HepG2 (cell line): Measurements from ENCODE around the gene PTPRM. TPM values are rescaled to one million over a fixed set of nuclear protein-coding genes. Genes with fewer than 3 reads are reported as not detected.

Source experiments
- DRAP1 ChIP-seq: IDR thresholded peaks from 2 replicates; pipeline ENCODE4 v1.6.1; 2016; ENCODE audit warnings: missing genetic modification reagents, missing compliant biosample characterization
- ERF ChIP-seq: IDR thresholded peaks from 2 replicates; pipeline ENCODE4 v1.6.1; 2018; ENCODE audit warnings: missing biosample characterization, missing genetic modification reagents
- JUND ChIP-seq: sonication (generic); formaldehyde crosslinking; IDR thresholded peaks from 2 replicates; pipeline ENCODE4 v1.8.0; 2022; ENCODE audit warnings: mild to moderate bottlenecking, missing genetic modification reagents
- KDM1A ChIP-seq: IDR thresholded peaks from 2 replicates; pipeline ENCODE4 v1.6.1; 2016; ENCODE audit warnings: missing compliant biosample characterization
- KLF13 ChIP-seq: sonication (generic); formaldehyde crosslinking; IDR thresholded peaks from 2 replicates; pipeline ENCODE4 v1.4.0; 2020; ENCODE audit warnings: mild to moderate bottlenecking, missing genetic modification reagents
- KLF9 ChIP-seq: IDR thresholded peaks from 2 replicates; pipeline ENCODE4 v1.6.1; 2016; ENCODE audit warnings: low read depth
- MXD4 ChIP-seq: IDR thresholded peaks from 2 replicates; pipeline ENCODE4 v1.6.1; 2016; ENCODE audit warnings: mild to moderate bottlenecking, missing biosample characterization, missing genetic modification reagents
- PHB2 ChIP-seq: fragments of 450-650 bp; IDR thresholded peaks from 2 replicates; pipeline ENCODE4 v1.6.1; 2018; ENCODE audit not compliant: partially characterized antibody
- RCOR2 ChIP-seq: IDR thresholded peaks from 2 replicates; pipeline ENCODE4 v1.6.1; 2016; ENCODE audit warnings: missing biosample characterization, missing genetic modification reagents
- TP53 ChIP-seq: sonication (generic); formaldehyde crosslinking; conservative IDR thresholded peaks from 2 replicates; pipeline ENCODE4 v1.4.0; 2020; ENCODE audit warnings: missing genetic modification reagents
- ZMYM4 ChIP-seq: sonication (generic); formaldehyde crosslinking; IDR thresholded peaks from 2 replicates; pipeline ENCODE4 v1.8.1; 2023; ENCODE audit warnings: mild to moderate bottlenecking, missing genetic modification reagents
- ZNF230 ChIP-seq: sonication (generic); formaldehyde crosslinking; IDR thresholded peaks from 2 replicates; pipeline ENCODE4 v1.4.0; 2020; ENCODE audit warnings: mild to moderate bottlenecking, missing genetic modification reagents
- ZNF274 ChIP-seq: sonication (generic); formaldehyde crosslinking; IDR thresholded peaks from 2 replicates; pipeline ENCODE4 v1.5.1; 2020; ENCODE audit warnings: mild to moderate bottlenecking, missing genetic modification reagents
- ZNF468 ChIP-seq: sonication (generic); formaldehyde crosslinking; IDR thresholded peaks from 2 replicates; pipeline ENCODE4 v1.8.0; 2022; ENCODE audit warnings: mild to moderate bottlenecking, moderate library complexity, missing genetic modification reagents
- ZNF512B ChIP-seq: sonication (generic); formaldehyde crosslinking; IDR thresholded peaks from 2 replicates; pipeline ENCODE4 v1.5.1; 2020; ENCODE audit warnings: missing genetic modification reagents, mild to moderate bottlenecking, borderline replicate concordance
- ZNF557 ChIP-seq: sonication (generic); formaldehyde crosslinking; IDR thresholded peaks from 2 replicates; pipeline ENCODE4 v1.4.0; 2020; ENCODE audit warnings: missing genetic modification reagents
- ZNF792 ChIP-seq: IDR thresholded peaks from 2 replicates; pipeline ENCODE4 v1.6.1; 2016
- ZSCAN9 ChIP-seq: IDR thresholded peaks from 2 replicates; pipeline ENCODE4 v1.6.1; 2016; ENCODE audit warnings: borderline replicate concordance
- polyA plus RNA-seq, 8 experiments: library from polyadenylated mRNA; depleted of rRNA in 3 of 8; stranded (reverse) in 7 of 8; unstranded in 1 of 8; fragments of >200 nt; fragmentation: Illumina TruSeq in 4 of 8; extraction: Trizol in 4 of 8; gene quantifications; 2 replicates each; pipeline versions ENCODE4 v1.2.1 to v1.2.3, GENCODE V29; 2011 to 2016; ENCODE audit warnings: low read depth in 4 of 8, missing spikeins in 1 of 8, mixed read lengths in 1 of 8; ENCODE audit not compliant: insufficient read depth in 1 of 8
- total RNA-seq, 5 experiments: library from RNA; depleted of rRNA; stranded (reverse); fragments of >200 nt; fragmentation: Illumina TruSeq; extraction: Trizol; gene quantifications; 2 replicates each; pipeline ENCODE4 v1.2.3, GENCODE V29; 2016; ENCODE audit warnings: low read depth in 1 of 5
- TF ChIP-seq, protein P1 (sequence below): sonication (generic); formaldehyde crosslinking; IDR thresholded peaks from 2 replicates; pipeline ENCODE4 v1.4.0; 2020; ENCODE audit warnings: missing genetic modification reagents
- TF ChIP-seq, protein P2 (sequence below): sonication (generic); formaldehyde crosslinking; conservative IDR thresholded peaks from 2 replicates; pipeline ENCODE4 v1.4.0; 2020; ENCODE audit warnings: mild to moderate bottlenecking, missing genetic modification reagents, moderate library complexity
- TF ChIP-seq, protein P3 (sequence below): sonication (generic); formaldehyde crosslinking; IDR thresholded peaks from 2 replicates; pipeline ENCODE4 v1.4.0; 2020; ENCODE audit warnings: missing genetic modification reagents

The PTPRM gene
- total and polyA plus RNA-seq, 2 of the 13 experiments (the other 11 are each of a cell fraction or from before 2014, with no cell fraction given), result 12.6 to 108 TPM

DNA sequence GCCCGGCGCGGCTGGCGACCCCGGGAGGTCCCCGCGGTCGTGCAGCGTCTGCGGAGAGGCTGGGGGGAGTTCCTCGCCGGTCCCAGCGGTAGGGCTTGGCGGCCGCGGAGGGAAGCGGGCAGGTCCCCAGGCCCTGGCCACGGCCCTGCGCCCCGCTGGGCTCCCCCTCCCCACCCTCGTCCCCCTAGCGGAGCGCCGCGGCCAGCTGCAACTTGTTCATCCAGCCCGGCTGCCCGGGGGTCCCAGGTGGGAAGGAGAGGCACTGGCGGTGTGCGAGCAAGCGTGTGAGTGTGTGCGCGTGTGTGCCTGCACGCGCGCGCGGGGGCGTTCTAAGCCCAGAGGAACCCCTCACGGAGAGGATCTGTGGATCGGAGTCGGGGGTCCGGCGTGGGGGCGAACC lies 1.3 kb downstream of the PTPRM start (continued):
- no peak for TF ChIP-seq ZNF512B (CRISPR knock-in tag)
- 0 out of 2 replicates have a peak, but pooled peaks have one; percentile 16 for TF ChIP-seq JUND (CRISPR knock-in tag)
- TF ChIP-seq ZNF274, result no peak
- TF ChIP-seq, protein P1, sequence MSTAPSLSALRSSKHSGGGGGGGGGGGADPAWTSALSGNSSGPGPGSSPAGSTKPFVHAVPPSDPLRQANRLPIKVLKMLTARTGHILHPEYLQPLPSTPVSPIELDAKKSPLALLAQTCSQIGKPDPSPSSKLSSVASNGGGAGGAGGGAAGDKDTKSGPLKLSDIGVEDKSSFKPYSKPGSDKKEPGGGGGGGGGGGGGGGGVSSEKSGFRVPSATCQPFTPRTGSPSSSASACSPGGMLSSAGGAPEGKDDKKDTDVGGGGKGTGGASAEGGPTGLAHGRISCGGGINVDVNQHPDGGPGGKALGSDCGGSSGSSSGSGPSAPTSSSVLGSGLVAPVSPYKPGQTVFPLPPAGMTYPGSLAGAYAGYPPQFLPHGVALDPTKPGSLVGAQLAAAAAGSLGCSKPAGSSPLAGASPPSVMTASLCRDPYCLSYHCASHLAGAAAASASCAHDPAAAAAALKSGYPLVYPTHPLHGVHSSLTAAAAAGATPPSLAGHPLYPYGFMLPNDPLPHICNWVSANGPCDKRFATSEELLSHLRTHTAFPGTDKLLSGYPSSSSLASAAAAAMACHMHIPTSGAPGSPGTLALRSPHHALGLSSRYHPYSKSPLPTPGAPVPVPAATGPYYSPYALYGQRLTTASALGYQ (CRISPR knock-in tag), result no peak; the same call in 1 of the 2 replicates
- TF ChIP-seq KLF13 (CRISPR knock-in tag), result no peak
- no peak for TF ChIP-seq ERF (CRISPR knock-in tag)
- TF ChIP-seq DRAP1 (CRISPR knock-in tag), result no peak
- TF ChIP-seq ZNF230 (CRISPR knock-in tag), result no peak
- TF ChIP-seq, protein P2, sequence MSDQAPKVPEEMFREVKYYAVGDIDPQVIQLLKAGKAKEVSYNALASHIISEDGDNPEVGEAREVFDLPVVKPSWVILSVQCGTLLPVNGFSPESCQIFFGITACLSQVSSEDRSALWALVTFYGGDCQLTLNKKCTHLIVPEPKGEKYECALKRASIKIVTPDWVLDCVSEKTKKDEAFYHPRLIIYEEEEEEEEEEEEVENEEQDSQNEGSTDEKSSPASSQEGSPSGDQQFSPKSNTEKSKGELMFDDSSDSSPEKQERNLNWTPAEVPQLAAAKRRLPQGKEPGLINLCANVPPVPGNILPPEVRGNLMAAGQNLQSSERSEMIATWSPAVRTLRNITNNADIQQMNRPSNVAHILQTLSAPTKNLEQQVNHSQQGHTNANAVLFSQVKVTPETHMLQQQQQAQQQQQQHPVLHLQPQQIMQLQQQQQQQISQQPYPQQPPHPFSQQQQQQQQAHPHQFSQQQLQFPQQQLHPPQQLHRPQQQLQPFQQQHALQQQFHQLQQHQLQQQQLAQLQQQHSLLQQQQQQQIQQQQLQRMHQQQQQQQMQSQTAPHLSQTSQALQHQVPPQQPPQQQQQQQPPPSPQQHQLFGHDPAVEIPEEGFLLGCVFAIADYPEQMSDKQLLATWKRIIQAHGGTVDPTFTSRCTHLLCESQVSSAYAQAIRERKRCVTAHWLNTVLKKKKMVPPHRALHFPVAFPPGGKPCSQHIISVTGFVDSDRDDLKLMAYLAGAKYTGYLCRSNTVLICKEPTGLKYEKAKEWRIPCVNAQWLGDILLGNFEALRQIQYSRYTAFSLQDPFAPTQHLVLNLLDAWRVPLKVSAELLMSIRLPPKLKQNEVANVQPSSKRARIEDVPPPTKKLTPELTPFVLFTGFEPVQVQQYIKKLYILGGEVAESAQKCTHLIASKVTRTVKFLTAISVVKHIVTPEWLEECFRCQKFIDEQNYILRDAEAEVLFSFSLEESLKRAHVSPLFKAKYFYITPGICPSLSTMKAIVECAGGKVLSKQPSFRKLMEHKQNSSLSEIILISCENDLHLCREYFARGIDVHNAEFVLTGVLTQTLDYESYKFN, result no peak
- TF ChIP-seq RCOR2 (CRISPR knock-in tag), result no peak
- no peak for TF ChIP-seq ZSCAN9 (CRISPR knock-in tag)
- no peak for TF ChIP-seq ZNF557 (CRISPR knock-in tag)
- TF ChIP-seq PHB2, result no peak
- peak; percentile 56; the same call in 1 of the 2 replicates for TF ChIP-seq MXD4 (CRISPR knock-in tag)
- TF ChIP-seq, protein P3, sequence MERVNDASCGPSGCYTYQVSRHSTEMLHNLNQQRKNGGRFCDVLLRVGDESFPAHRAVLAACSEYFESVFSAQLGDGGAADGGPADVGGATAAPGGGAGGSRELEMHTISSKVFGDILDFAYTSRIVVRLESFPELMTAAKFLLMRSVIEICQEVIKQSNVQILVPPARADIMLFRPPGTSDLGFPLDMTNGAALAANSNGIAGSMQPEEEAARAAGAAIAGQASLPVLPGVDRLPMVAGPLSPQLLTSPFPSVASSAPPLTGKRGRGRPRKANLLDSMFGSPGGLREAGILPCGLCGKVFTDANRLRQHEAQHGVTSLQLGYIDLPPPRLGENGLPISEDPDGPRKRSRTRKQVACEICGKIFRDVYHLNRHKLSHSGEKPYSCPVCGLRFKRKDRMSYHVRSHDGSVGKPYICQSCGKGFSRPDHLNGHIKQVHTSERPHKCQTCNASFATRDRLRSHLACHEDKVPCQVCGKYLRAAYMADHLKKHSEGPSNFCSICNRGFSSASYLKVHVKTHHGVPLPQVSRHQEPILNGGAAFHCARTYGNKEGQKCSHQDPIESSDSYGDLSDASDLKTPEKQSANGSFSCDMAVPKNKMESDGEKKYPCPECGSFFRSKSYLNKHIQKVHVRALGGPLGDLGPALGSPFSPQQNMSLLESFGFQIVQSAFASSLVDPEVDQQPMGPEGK, result no peak
- no peak for TF ChIP-seq KLF9 (CRISPR knock-in tag)
- TF ChIP-seq ZNF792, result no peak
- peak; percentile 15; the same call in 1 of the 2 replicates for TF ChIP-seq ZMYM4 (CRISPR knock-in tag)
- TF ChIP-seq KDM1A, result no peak
- no peak for TF ChIP-seq TP53 (CRISPR knock-in tag)
- no peak for TF ChIP-seq ZNF468 (CRISPR knock-in tag)
